Sigmoid colon (tissue), 7 donors: Measurements from ENCODE around the gene SAP30. TPM values are rescaled to one million over a fixed set of nuclear protein-coding genes. Genes with fewer than 3 reads are reported as not detected.

Experiments used
- DNase-seq: peaks from one replicate; pipeline ENCODE4 v3.0.0-alpha.2; 2019
- H3K27ac ChIP-seq, 4 donors: fragments of 200-600 bp; sonication (generic); one replicate each; pipeline ENCODE4 v1.5.1; 2016 to 2019; ENCODE audit warnings: mild to moderate bottlenecking in 1 of 4
- H3K27me3 ChIP-seq, 3 donors: fragments of 200-600 bp; sonication (generic); one replicate each; pipeline ENCODE4 v1.5.1; 2019; ENCODE audit warnings: mild to moderate bottlenecking in 1 of 3
- H3K36me3 ChIP-seq, 4 donors: fragments of 200-600 bp; sonication (generic); one replicate each; pipeline ENCODE4 v1.5.1; 2016 to 2019
- H3K4me1 ChIP-seq, 4 donors: fragments of 200-600 bp; sonication (generic); one replicate each; pipeline ENCODE4 v1.5.1; 2017 to 2019
- H3K4me3 ChIP-seq, 4 donors: fragments of 200-600 bp; sonication (generic); one replicate each; pipeline ENCODE4 v1.5.1; 2017 to 2019; ENCODE audit warnings: mild to moderate bottlenecking in 2 of 4, moderate library complexity in 1 of 4
- H3K9me3 ChIP-seq, 4 donors: fragments of 200-600 bp in 3 of 4; sonication (generic) in 3 of 4; one replicate each; pipeline versions ENCODE4 v1.5.1 to v1.6.1; 2013 to 2019
- CTCF ChIP-seq, 4 experiments: fragments of 450-650 bp in 3 of 4; fragments of 200-600 bp in 1 of 4; IDR thresholded peaks; one replicate each; pipeline ENCODE4 v1.5.1; 2016 to 2019; ENCODE audit warnings: antibody characterized with exemption in 4 of 4, mild to moderate bottlenecking in 3 of 4, moderate library complexity in 2 of 4
- EP300 ChIP-seq, 4 donors: sonication (generic); formaldehyde crosslinking; IDR thresholded peaks; one replicate each; pipeline ENCODE4 v1.6.1; 2017; ENCODE audit warnings: antibody characterized with exemption in 4 of 4
- POLR2A ChIP-seq, 2 donors: fragments of 450-650 bp; IDR thresholded peaks; one replicate each; pipeline ENCODE4 v1.6.1; 2016; ENCODE audit warnings: antibody characterized with exemption in 2 of 2, mild to moderate bottlenecking in 2 of 2, moderate library complexity in 2 of 2
- POLR2AphosphoS5 ChIP-seq, 4 donors: sonication (generic); formaldehyde crosslinking; IDR thresholded peaks; one replicate each; pipeline ENCODE4 v1.6.1; 2017; ENCODE audit warnings: antibody characterized with exemption in 4 of 4
- WGBS, 2 donors: extraction: QIAGEN DNeasy Blood & Tissue Kit; methylation state at CpG; one replicate each; pipeline ENCODE4 v1.1.7; 2013; 5-methylcytosine and 5-hydroxymethylcytosine counted together
- intact Hi-C: fragments of 100-400 bp; cut with DNase I; formaldehyde crosslinking; loops from one replicate; pipeline ENCODE4 v1.15.1; 2023
- polyA plus RNA-seq, 3 donors: library from polyadenylated mRNA; stranded (reverse); fragments of 200-250 nt; gene quantifications; one replicate each; pipeline ENCODE4 v1.2.3, GENCODE V29; 2013
- total RNA-seq, 4 donors: library from RNA; depleted of rRNA; stranded (reverse); fragments of >200 nt; gene quantifications; one replicate each; pipeline ENCODE4 v1.1.0, GENCODE V29; 2016
- donor health status: healthy with polysubstance abuse.
- donor health status: Bipolar disorder and iron deficiency.
- donor health status: healthy.

SAP30 gene
- total and polyA plus RNA-seq, 7 donors = 7.2 to 61.4 (median 39.6) TPM

GRCh38 chr4:173401063-173401462 lies 30.3 kb downstream of the SAP30 start:
- TF ChIP-seq CTCF (IDR thresholded peaks at IDR 0.05) (no peak), POLR2AphosphoS5 (IDR thresholded peaks at IDR 0.05) (no peak), POLR2A (IDR thresholded peaks at IDR 0.05) (no peak), EP300 (IDR thresholded peaks at IDR 0.05) (no peak)
- intact Hi-C loops = no loop called here
- Histone ChIP-seq H3K9me3 (no peaks in the 10 kb centered on the region), H3K36me3 (peaks cover 0 to 13% (median 0%) of the 10 kb centered on the region in 4 donors), H3K27me3 (no peaks in the 10 kb centered on the region), H3K27ac (no peak overlapping the region), H3K4me1 (peaks cover 0 to 33% (median 18%) of the 10 kb centered on the region in 4 donors), H3K4me3 (no peak overlapping the region)
- no peak for DNase-seq
- WGBS, 2 donors = 91 to 92% methylated on average over 4 of the region's 4 CpGs

DNA sequence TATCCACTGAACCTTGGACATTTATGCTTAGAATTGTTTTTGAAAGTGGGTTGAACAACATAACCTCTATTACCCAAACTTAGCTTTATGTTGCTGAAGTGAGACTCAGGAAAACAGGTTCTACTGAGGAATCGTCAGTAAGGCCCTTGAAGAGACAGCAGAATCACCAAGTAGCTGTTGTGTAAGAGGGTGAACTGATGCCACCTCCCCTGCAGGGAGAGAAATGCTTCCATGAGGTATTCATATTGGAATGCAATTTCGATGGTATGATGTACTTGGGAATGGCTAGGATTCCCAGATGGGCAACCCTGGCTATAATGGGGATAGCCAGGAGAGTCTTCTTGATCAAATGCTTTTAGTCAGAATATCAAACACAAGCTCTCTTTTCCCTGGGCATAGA lies 32.3 kb downstream of the SAP30 start:
- no peak for TF ChIP-seq POLR2A (IDR thresholded peaks at IDR 0.05)
- no peak for TF ChIP-seq EP300 (IDR thresholded peaks at IDR 0.05)
- intact Hi-C loops = no loop called here
- WGBS, 2 donors = 93% methylated on average over 2 of the region's 2 CpGs

GRCh38 chr4:173404296-173404865 lies 33.6 kb downstream of the SAP30 start:
- Histone ChIP-seq H3K36me3 (peaks cover 0 to 13% (median 0%) of the 10 kb centered on the region in 4 donors), H3K27ac (no peak overlapping the region), H3K9me3 (no peaks in the 10 kb centered on the region), H3K4me3 (no peak overlapping the region), H3K4me1 (peaks cover 0 to 7% (median 2%) of the 10 kb centered on the region in 4 donors), H3K27me3 (no peaks in the 10 kb centered on the region)
- WGBS, 2 donors = 32 to 83% methylated on average over 3 of the region's 3 CpGs
- DNase-seq = no peak
- no peak for TF ChIP-seq POLR2AphosphoS5 (IDR thresholded peaks at IDR 0.05)
- TF ChIP-seq EP300 (IDR thresholded peaks at IDR 0.05) = no peak
- no peak for TF ChIP-seq CTCF (IDR thresholded peaks at IDR 0.05)
- no peak for TF ChIP-seq POLR2A (IDR thresholded peaks at IDR 0.05)
- intact Hi-C loops = no loop called here

More for the DNA sequence above, 32.3 kb downstream of the SAP30 start:
- Histone ChIP-seq H3K27ac (no peak overlapping the region), H3K4me3 (no peak overlapping the region), H3K27me3 (no peaks in the 10 kb centered on the region), H3K36me3 (peaks cover 0 to 13% (median 0%) of the 10 kb centered on the region in 4 donors), H3K9me3 (no peaks in the 10 kb centered on the region), H3K4me1 (peaks cover 0 to 18% (median 11%) of the 10 kb centered on the region in 4 donors)
- no peak for DNase-seq

DNA sequence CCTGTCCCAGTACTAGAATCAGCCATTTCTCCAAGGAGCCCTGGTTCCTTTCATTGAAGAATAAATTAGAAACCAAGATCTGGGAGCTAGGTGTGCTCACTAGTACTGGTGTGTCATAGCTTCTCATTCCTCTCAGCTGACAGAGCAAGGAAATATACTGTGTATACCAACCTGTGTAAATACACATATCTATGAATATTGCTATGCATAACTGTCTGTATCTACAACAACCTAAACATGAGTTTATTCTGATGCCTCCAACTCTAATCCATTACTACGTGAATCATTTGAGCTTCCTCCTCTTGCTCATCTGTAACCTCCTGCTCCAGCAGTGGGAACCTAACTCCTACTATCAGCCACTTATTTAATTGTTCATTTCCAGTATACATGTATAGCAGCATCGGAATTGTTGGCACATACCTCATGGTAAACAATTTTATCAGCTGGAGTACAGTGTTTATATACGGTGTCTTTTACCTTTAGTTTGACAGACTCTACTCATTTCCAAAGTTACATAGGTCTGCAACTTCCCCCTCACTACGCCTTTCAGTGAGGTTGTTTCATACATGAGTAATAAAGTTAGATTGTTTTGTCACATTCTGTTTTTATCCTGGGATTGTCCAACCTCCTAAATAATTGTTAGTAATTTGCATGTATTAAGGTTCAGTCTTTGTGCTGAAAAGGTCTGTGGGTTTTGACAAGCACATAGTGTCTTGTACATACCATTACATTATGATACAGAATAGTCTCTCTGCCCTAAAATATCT lies 35.3 kb downstream of the SAP30 start:
- 87 to 88% methylated on average over 4 of the region's 4 CpGs for WGBS, 2 donors
- no peak for DNase-seq

More for the DNA sequence above, 35.3 kb downstream of the SAP30 start:
- Histone ChIP-seq H3K36me3 (peaks cover 0 to 13% (median 0%) of the 10 kb centered on the region in 4 donors), H3K9me3 (no peaks in the 10 kb centered on the region), H3K27ac (no peak overlapping the region), H3K4me3 (no peak overlapping the region), H3K27me3 (no peaks in the 10 kb centered on the region), H3K4me1 (no peaks in the 10 kb centered on the region)
- intact Hi-C loops = no loop called here
- no peak for TF ChIP-seq CTCF (IDR thresholded peaks at IDR 0.05)
- TF ChIP-seq EP300 (IDR thresholded peaks at IDR 0.05) = no peak
- TF ChIP-seq POLR2A (IDR thresholded peaks at IDR 0.05) = no peak
- no peak for TF ChIP-seq POLR2AphosphoS5 (IDR thresholded peaks at IDR 0.05)
